H1 (cell line): Measurements from ENCODE around the gene SLC25A12. TPM values are rescaled to one million over a fixed set of nuclear protein-coding genes. Genes with fewer than 3 reads are reported as not detected.

Source experiments
- CTCF ChIA-PET: fragments of 300-600 bp; sonication (Branson Sonifier 250); formaldehyde crosslinking; loops from one replicate; lab custom pipeline; 2021; ENCODE audit not compliant: partially characterized antibody; lab: Charles Lee
- POLR2A ChIA-PET: fragments of 300-600 bp; sonication (Branson Sonifier 250); formaldehyde crosslinking; loops from one replicate; lab custom pipeline; 2021; ENCODE audit warnings: inconsistent platforms; ENCODE audit not compliant: partially characterized antibody; lab: Charles Lee
- DNase-seq, 2 experiments: peaks; one replicate each; pipeline versions ENCODE4 v3.0.0 to v3.0.0-alpha.2; 2010 to 2022; ENCODE audit warnings: low spot score in 2 of 2, low read depth in 1 of 2, mixed read lengths in 1 of 2
- FAIRE-seq: peaks from 2 replicates; lab custom pipeline; 2011; peaks lifted over from hg19 to GRCh38; lab: Jason Lieb, UNC
- H2AFZ ChIP-seq: 2 replicates; pipeline ENCODE4 v1.8.1; 2012; ENCODE audit warnings: low read length, inconsistent platforms
- H2AK5ac ChIP-seq: 2 replicates; pipeline ENCODE4 v1.6.1; 2013; ENCODE audit warnings: low read depth, low read length
- H2BK120ac ChIP-seq: replicated peaks from 2 replicates; pipeline ENCODE3; 2013; ENCODE audit warnings: low read depth, low read length, inconsistent platforms
- H2BK12ac ChIP-seq: 2 replicates; pipeline ENCODE4 v1.6.1; 2013; ENCODE audit warnings: low read depth, low read length
- H2BK15ac ChIP-seq: 2 replicates; pipeline ENCODE4 v1.6.1; 2013; ENCODE audit warnings: low read length
- H2BK20ac ChIP-seq: 2 replicates; pipeline ENCODE4 v1.6.1; 2013; ENCODE audit warnings: low read length
- H2BK5ac ChIP-seq: 2 replicates; pipeline ENCODE4 v1.6.1; 2013; ENCODE audit warnings: low read depth, low read length
- H3K14ac ChIP-seq: 2 replicates; pipeline ENCODE4 v1.6.1; 2013; ENCODE audit warnings: inconsistent platforms; ENCODE audit not compliant: insufficient read length
- H3K18ac ChIP-seq: 2 replicates; pipeline ENCODE4 v1.6.1; 2013; ENCODE audit warnings: low read length; ENCODE audit errors: extremely low read depth
- H3K23ac ChIP-seq: 2 replicates; pipeline ENCODE4 v1.6.1; 2013; ENCODE audit warnings: inconsistent platforms; ENCODE audit not compliant: insufficient read length
- H3K23me2 ChIP-seq: 2 replicates; pipeline ENCODE4 v1.6.1; 2013; ENCODE audit warnings: low read depth, low read length
- H3K27ac ChIP-seq: 2 replicates; pipeline ENCODE4 v1.6.1; 2011; ENCODE audit warnings: low read depth, low read length, inconsistent platforms
- H3K27me3 ChIP-seq, 4 experiments: replicated peaks in 1 of 4; 1 replicate in 1 of 4; 2 replicates in 3 of 4; pipeline versions ENCODE4 v1.6.1 to v1.8.1; 2011 to 2013; ENCODE audit warnings: low read length in 3 of 4, mild to moderate bottlenecking in 3 of 4, inconsistent platforms in 2 of 4, mixed read lengths in 2 of 4, moderate library complexity in 1 of 4; ENCODE audit not compliant: control insufficient read depth in 3 of 4, insufficient read depth in 3 of 4; ENCODE audit errors: extremely low read depth in 1 of 4
- H3K36me3 ChIP-seq, 4 experiments: 2 replicates each; pipeline versions ENCODE4 v1.6.1 to v1.8.1; 2011 to 2013; ENCODE audit warnings: mild to moderate bottlenecking in 4 of 4, low read length in 3 of 4, moderate library complexity in 2 of 4, control low read depth in 1 of 4, inconsistent platforms in 1 of 4; ENCODE audit not compliant: insufficient read depth in 4 of 4, control insufficient read depth in 2 of 4
- H3K4ac ChIP-seq: replicated peaks from 2 replicates; pipeline ENCODE3; 2013; ENCODE audit warnings: low read length, low read depth, mixed read lengths, inconsistent platforms; ENCODE audit not compliant: insufficient read length
- H3K4me1 ChIP-seq, 4 experiments: replicated peaks in 1 of 4; 1 replicate in 1 of 4; 2 replicates in 3 of 4; pipeline versions ENCODE4 v1.6.1 to v1.8.1; 2011 to 2013; ENCODE audit warnings: low read length in 3 of 4, inconsistent platforms in 2 of 4, mixed read lengths in 1 of 4; ENCODE audit not compliant: insufficient read depth in 4 of 4, control insufficient read depth in 3 of 4
- H3K4me2 ChIP-seq, 2 experiments: 2 replicates each; pipeline versions ENCODE4 v1.6.1 to v1.8.1; 2011 to 2013; ENCODE audit warnings: low read depth in 2 of 2, low read length in 2 of 2, control low read depth in 1 of 2, inconsistent platforms in 1 of 2, mild to moderate bottlenecking in 1 of 2; ENCODE audit not compliant: insufficient read depth in 1 of 2
- H3K4me3 ChIP-seq, 4 experiments: fragments of 200-600, 300-600 bp in 1 of 4; sonication (generic), shearing (Covaris generic), sonication (Bioruptor Twin) in 1 of 4; 2 replicates each; pipeline versions ENCODE4 v1.5.1 to v1.8.1; 2011 to 2016; ENCODE audit warnings: low read length in 4 of 4, low read depth in 3 of 4, control low read depth in 2 of 4, inconsistent platforms in 2 of 4, mild to moderate bottlenecking in 2 of 4, mixed read lengths in 1 of 4, moderate library complexity in 1 of 4; ENCODE audit not compliant: insufficient read depth in 2 of 4; ENCODE audit errors: extremely low read depth in 1 of 4
- H3K56ac ChIP-seq: replicated peaks from 2 replicates; pipeline ENCODE3; 2013; ENCODE audit warnings: low read depth, mild to moderate bottlenecking, mixed read lengths, low read length, inconsistent platforms; ENCODE audit not compliant: insufficient read length
- H3K79me1 ChIP-seq: 2 replicates; pipeline ENCODE4 v1.6.1; 2013; ENCODE audit warnings: low read depth, low read length, control low read depth
- H3K79me2 ChIP-seq, 2 experiments: 2 replicates each; pipeline versions ENCODE4 v1.6.1 to v1.8.1; 2012 to 2013; ENCODE audit warnings: low read length in 2 of 2, mild to moderate bottlenecking in 2 of 2, inconsistent platforms in 1 of 2; ENCODE audit not compliant: insufficient read depth in 2 of 2, control insufficient read depth in 1 of 2
- H3K9ac ChIP-seq, 4 experiments: replicated peaks in 1 of 4; 1 replicate in 1 of 4; 2 replicates in 3 of 4; pipeline versions ENCODE4 v1.6.1 to v1.8.1; 2011 to 2013; ENCODE audit warnings: low read depth in 3 of 4, low read length in 3 of 4, control low read depth in 2 of 4, mild to moderate bottlenecking in 2 of 4, moderate library complexity in 2 of 4, inconsistent platforms in 1 of 4; ENCODE audit errors: extremely low read depth in 1 of 4
- H3K9me3 ChIP-seq, 2 experiments: 2 replicates each; pipeline versions ENCODE4 v1.6.1 to v1.8.1; 2012 to 2013; ENCODE audit warnings: mild to moderate bottlenecking in 2 of 2, moderate library complexity in 2 of 2, control low read depth in 1 of 2, inconsistent platforms in 1 of 2, low read depth in 1 of 2, low read length in 1 of 2, mixed read lengths in 1 of 2; ENCODE audit not compliant: insufficient read depth in 2 of 2
- H4K20me1 ChIP-seq, 2 experiments: replicated peaks in 1 of 2; 2 replicates each; pipeline versions ENCODE3 to v1.8.1; 2011 to 2013; ENCODE audit warnings: inconsistent platforms in 2 of 2, low read length in 2 of 2, mild to moderate bottlenecking in 1 of 2; ENCODE audit not compliant: insufficient read depth in 2 of 2, control insufficient read depth in 1 of 2
- H4K5ac ChIP-seq: 2 replicates; pipeline ENCODE4 v1.6.1; 2013; ENCODE audit warnings: low read length, low read depth, mixed read lengths, inconsistent platforms; ENCODE audit not compliant: insufficient read length
- H4K8ac ChIP-seq: 2 replicates; pipeline ENCODE4 v1.8.0; 2013; ENCODE audit warnings: mild to moderate bottlenecking, moderate library complexity, low read length, inconsistent platforms; ENCODE audit not compliant: insufficient read depth; ENCODE audit errors: extremely low read depth
- H4K91ac ChIP-seq: replicated peaks from 2 replicates; pipeline ENCODE3; 2013; ENCODE audit warnings: low read length, mixed read lengths, inconsistent platforms; ENCODE audit not compliant: insufficient read length
- EP300 ChIP-seq, 2 experiments: IDR thresholded peaks; 1 replicate in 1 of 2; 2 replicates in 1 of 2; pipeline ENCODE4 v1.6.1; 2011 to 2012; ENCODE audit warnings: low read depth in 2 of 2, low read length in 2 of 2, mild to moderate bottlenecking in 2 of 2, borderline replicate concordance in 1 of 2, inconsistent platforms in 1 of 2, moderate library complexity in 1 of 2
- FOSL1 ChIP-seq: IDR thresholded peaks from 2 replicates; pipeline ENCODE4 v1.6.1; 2011; ENCODE audit warnings: mild to moderate bottlenecking, low read depth, low read length, moderate library complexity; ENCODE audit not compliant: insufficient read depth
- GABPA ChIP-seq: IDR thresholded peaks from 2 replicates; pipeline ENCODE4 v1.6.1; 2011; ENCODE audit warnings: mild to moderate bottlenecking, low read length, moderate library complexity, borderline replicate concordance; ENCODE audit not compliant: insufficient read depth
- JUND ChIP-seq: IDR thresholded peaks from 2 replicates; pipeline ENCODE4 v1.6.1; 2011; ENCODE audit warnings: mild to moderate bottlenecking, improper control_type of control experiment, low read length
- KDM1A ChIP-seq: fragments of 200-600, 300-600 bp; sonication (generic); IDR thresholded peaks from 2 replicates; pipeline ENCODE4 v1.7.1; 2016; ENCODE audit warnings: mild to moderate bottlenecking, low read length, borderline replicate concordance
- MAFK ChIP-seq: IDR thresholded peaks from 2 replicates; pipeline ENCODE4 v1.6.1; 2012; ENCODE audit warnings: low read depth, mild to moderate bottlenecking, improper control_type of control experiment, low read length
- POU5F1 ChIP-seq: IDR thresholded peaks from 2 replicates; pipeline ENCODE4 v1.6.1; 2011; ENCODE audit warnings: low read depth, mild to moderate bottlenecking, low read length, moderate library complexity
- RNF2 ChIP-seq: fragments of 200-900, 300-1000 bp; sonication (generic); IDR thresholded peaks from 2 replicates; pipeline ENCODE4 v1.7.1; 2016; ENCODE audit warnings: borderline replicate concordance, low read depth, mild to moderate bottlenecking, antibody characterized with exemption, low read length; ENCODE audit not compliant: poor library complexity, severe bottlenecking; ENCODE audit errors: missing control alignments
- TAF1 ChIP-seq: IDR thresholded peaks from 2 replicates; pipeline ENCODE4 v1.6.1; 2011; ENCODE audit warnings: mild to moderate bottlenecking, low read depth, low read length
- TBP ChIP-seq: IDR thresholded peaks from 2 replicates; pipeline ENCODE4 v1.6.1; 2011; ENCODE audit warnings: low read depth, low read length, improper control_type of control experiment
- TEAD4 ChIP-seq: IDR thresholded peaks from 2 replicates; pipeline ENCODE4 v1.6.1; 2012; ENCODE audit warnings: low read depth, low read length, inconsistent platforms, mixed read lengths
- YY1 ChIP-seq: IDR thresholded peaks from 2 replicates; pipeline ENCODE4 v1.6.1; 2011; ENCODE audit warnings: low read depth, mild to moderate bottlenecking, low read length
- WGBS, 2 experiments: shearing (Covaris generic) in 1 of 2; methylation state at CpG; one replicate each; pipeline versions ENCODE4 v1.1.6 to v1.1.7; 2013 to 2015; ENCODE audit warnings: low lambda C conversion rate in 2 of 2, mixed read lengths in 2 of 2, inconsistent platforms in 1 of 2, low coverage in 1 of 2, missing lambda C conversion rate in 1 of 2; ENCODE audit not compliant: insufficient replicate concordance in 2 of 2, insufficient coverage in 1 of 2, insufficient read length in 1 of 2; ENCODE audit errors: extremely low coverage in 1 of 2, missing lambda C conversion rate in 1 of 2; 5-methylcytosine and 5-hydroxymethylcytosine counted together
- polyA plus RNA-seq, 7 experiments: library from polyadenylated mRNA; depleted of rRNA in 3 of 7; stranded (reverse) in 5 of 7; unstranded in 2 of 7; fragments of >200 nt in 5 of 7; fragments of 200-250 nt in 2 of 7; gene quantifications; 1 replicate in 5 of 7; 2 replicates in 1 of 7; 4 replicates in 1 of 7; pipeline versions ENCODE4 v1.2.1 to v1.2.3, GENCODE V29; 2011 to 2013; ENCODE audit warnings: missing spikeins in 2 of 7, mixed read lengths in 2 of 7
- total RNA-seq: library from RNA; stranded (reverse); fragmentation: NEBNext Ultra II Directional; extraction: Animal tissue kit (Norgen Biotek cat#: 25700); gene quantifications from 2 replicates; pipeline ENCODE4 v1.2.1, GENCODE V29; 2021
- TF ChIP-seq, protein P1 (sequence below): IDR thresholded peaks from 2 replicates; pipeline ENCODE4 v1.6.1; 2011; ENCODE audit warnings: low read depth, mild to moderate bottlenecking, low read length; ENCODE audit not compliant: insufficient read depth

SLC25A12 gene
- total and polyA plus RNA-seq, 2 of the 8 experiments (the other 6 are each of a cell fraction or from before 2014, with no cell fraction given), result 7.7 to 10.2 TPM

DNA sequence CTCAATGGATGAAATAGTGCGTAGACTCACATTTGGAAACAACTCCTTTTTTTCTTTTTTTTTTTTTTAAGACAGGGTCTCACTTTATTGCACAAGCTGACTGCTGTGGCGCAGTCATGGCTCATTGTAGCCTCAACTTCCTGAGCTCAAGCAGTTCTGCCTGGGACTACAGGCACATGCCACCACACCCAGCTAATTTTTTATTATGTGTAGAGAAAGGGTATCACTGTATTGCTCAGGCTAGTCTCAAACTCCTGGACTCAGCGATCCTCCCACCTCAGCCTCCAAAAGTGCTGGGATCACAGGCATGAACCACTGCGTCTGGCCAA, 45.7 kb upstream of the SLC25A12 start:
- Histone ChIP-seq H2BK120ac (no peak overlapping the region), H3K9me3 (peaks cover 3 to 9% of the 10 kb centered on the region in 2 experiments), H3K27ac (no peak overlapping the region), H3K23me2 (peaks cover 2% of the 10 kb centered on the region; the same call in 1 of the 2 replicates), H4K5ac (no peak overlapping the region), H3K79me2 (peaks cover 0 to 65% of the 10 kb centered on the region in 2 experiments; a peak in 2 of 4 replicates), H4K91ac (no peak overlapping the region), H2BK15ac (no peak overlapping the region), H3K27me3 (no peaks in the 10 kb centered on the region), H4K20me1 (peaks cover 0 to 2% of the 10 kb centered on the region in 2 experiments), H3K4me3 (no peak overlapping the region), H3K56ac (no peak overlapping the region), H2AK5ac (no peak overlapping the region), H3K4ac (no peak overlapping the region), H2BK20ac (no peak overlapping the region), H3K14ac (no peak overlapping the region), H3K18ac (no peak overlapping the region), H3K36me3 (peaks cover 0 to 17% (median 0%) of the 10 kb centered on the region in 4 experiments; a peak in 3 of 8 replicates), H3K9ac (no peak overlapping the region), H3K4me2 (no peak overlapping the region), H2BK12ac (no peak overlapping the region), H2AFZ (no peak overlapping the region), H3K79me1 (peaks cover 4% of the 10 kb centered on the region; the same call in 1 of the 2 replicates), H3K4me1 (no peaks in the 10 kb centered on the region), H4K8ac (no peak overlapping the region), H2BK5ac (no peak overlapping the region), H3K23ac (no peak overlapping the region)
- no peak for DNase-seq
- FAIRE-seq, result no peak
- CTCF ChIA-PET, result interaction anchor here (1.4 to 2.1 kb wide), 3 partner anchors 17 to 128 kb away, joined by 3 to 7 read pairs (median 3); partner anchors contain the start of gene HAT1
- POLR2A ChIA-PET, result interaction anchor here (0.6 kb wide), 1 partner anchor 285 kb away, joined by 4 read pairs; no protein-coding TSS in a partner anchor
- WGBS, 2 experiments, result 88% methylated on average over 4 of the region's 4 CpGs; no CpG with 5 or more reads in 1 of the 2 experiments
- TF ChIP-seq YY1 (no peak), MAFK (no peak), FOSL1 (no peak), GABPA (no peak), JUND (no peak), RNF2 (no peak), EP300 (IDR thresholded peaks at IDR 0.05; ENCODE audit: borderline replicate concordance in 1 of 2, low read depth in 2 of 2, low read length in 2 of 2) (no peak), TBP (no peak), TEAD4 (no peak), POU5F1 (no peak), KDM1A (no peak), TAF1 (no peak)
- TF ChIP-seq, protein P1, sequence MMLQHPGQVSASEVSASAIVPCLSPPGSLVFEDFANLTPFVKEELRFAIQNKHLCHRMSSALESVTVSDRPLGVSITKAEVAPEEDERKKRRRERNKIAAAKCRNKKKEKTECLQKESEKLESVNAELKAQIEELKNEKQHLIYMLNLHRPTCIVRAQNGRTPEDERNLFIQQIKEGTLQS, result no peak
